WI38 (cell line): ENCODE measurements around the gene AGBL4.

Experiments
- H3K4me3 ChIP-seq: 2 replicates; pipeline ENCODE4 v1.5.1; 2011; ENCODE audit warnings: low read depth, mild to moderate bottlenecking, control low read depth, low read length
- TF ChIP-seq, protein P1 (sequence below): IDR thresholded peaks from 2 replicates; pipeline ENCODE4 v1.5.1; 2012; ENCODE audit warnings: low read depth, mild to moderate bottlenecking, control low read depth, low read length

AGBL4 gene

DNA sequence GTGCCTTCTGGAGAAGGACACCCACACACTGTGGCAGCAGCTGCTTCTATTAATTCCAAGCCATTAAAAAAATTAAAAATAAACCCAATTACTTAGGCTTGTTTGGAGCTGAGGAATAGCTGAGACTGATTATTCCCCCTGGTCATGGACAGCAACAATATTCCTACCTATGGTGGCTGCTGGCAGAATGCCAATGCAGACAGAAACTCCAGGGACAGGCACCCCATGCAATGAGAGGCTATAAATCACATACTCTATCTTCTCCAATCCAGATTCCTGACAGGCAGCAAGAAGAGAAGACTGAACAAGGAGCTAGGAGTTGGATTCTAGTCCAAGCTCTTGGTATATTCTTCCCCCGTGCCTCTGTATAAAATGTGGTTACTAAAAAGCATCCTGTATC, 971.7 kb downstream of the AGBL4 start:
- no peak overlapping the region for H3K4me3 ChIP-seq
- TF ChIP-seq, protein P1, sequence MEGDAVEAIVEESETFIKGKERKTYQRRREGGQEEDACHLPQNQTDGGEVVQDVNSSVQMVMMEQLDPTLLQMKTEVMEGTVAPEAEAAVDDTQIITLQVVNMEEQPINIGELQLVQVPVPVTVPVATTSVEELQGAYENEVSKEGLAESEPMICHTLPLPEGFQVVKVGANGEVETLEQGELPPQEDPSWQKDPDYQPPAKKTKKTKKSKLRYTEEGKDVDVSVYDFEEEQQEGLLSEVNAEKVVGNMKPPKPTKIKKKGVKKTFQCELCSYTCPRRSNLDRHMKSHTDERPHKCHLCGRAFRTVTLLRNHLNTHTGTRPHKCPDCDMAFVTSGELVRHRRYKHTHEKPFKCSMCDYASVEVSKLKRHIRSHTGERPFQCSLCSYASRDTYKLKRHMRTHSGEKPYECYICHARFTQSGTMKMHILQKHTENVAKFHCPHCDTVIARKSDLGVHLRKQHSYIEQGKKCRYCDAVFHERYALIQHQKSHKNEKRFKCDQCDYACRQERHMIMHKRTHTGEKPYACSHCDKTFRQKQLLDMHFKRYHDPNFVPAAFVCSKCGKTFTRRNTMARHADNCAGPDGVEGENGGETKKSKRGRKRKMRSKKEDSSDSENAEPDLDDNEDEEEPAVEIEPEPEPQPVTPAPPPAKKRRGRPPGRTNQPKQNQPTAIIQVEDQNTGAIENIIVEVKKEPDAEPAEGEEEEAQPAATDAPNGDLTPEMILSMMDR: no peak

- no peak overlapping the region for H3K4me3 ChIP-seq
- TF ChIP-seq, protein P1: no peak
These were observed 972.1 kb downstream of the AGBL4 start for GRCh38 chr1:49051647-49052046.

- TF ChIP-seq, protein P1: no peak
- no peak overlapping the region for H3K4me3 ChIP-seq
These were observed 973.7 kb downstream of the AGBL4 start for GRCh38 chr1:49050041-49050440.

- TF ChIP-seq, protein P1: no peak
- H3K4me3 ChIP-seq: no peak overlapping the region
These were observed 975.6 kb downstream of the AGBL4 start for GRCh38 chr1:49048188-49048587.

- H3K4me3 ChIP-seq: no peak overlapping the region
- TF ChIP-seq, protein P1: no peak
These were observed 977.4 kb downstream of the AGBL4 start for GRCh38 chr1:49046305-49046704.

DNA sequence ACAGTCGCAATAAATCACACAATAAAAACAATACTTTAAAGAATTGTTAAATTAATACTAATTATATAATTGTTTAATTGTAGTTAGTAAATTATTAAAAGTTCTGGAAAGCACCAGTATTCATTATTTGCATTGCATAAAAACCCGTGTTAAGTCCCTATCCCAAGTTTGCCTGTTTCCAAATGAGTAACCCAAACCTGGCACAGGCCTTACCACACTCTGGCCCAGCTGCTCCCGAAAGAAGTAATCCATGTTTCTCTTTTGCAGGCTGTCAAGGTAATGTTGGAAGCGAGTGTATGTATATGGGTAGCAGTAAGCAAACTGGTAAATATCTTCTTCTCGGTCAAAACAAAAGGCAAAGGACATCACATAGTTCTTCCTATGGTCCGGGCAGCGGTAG, 978.4 kb downstream of the AGBL4 start:
- TF ChIP-seq, protein P1: no peak
- no peak overlapping the region for H3K4me3 ChIP-seq

- no peak overlapping the region for H3K4me3 ChIP-seq
- TF ChIP-seq, protein P1: no peak
These were observed 987.1 kb downstream of the AGBL4 start for GRCh38 chr1:49036700-49037099.
